H1 (cell line): Measurements from ENCODE around the gene MMADHC. TPM values are rescaled to one million over a fixed set of nuclear protein-coding genes. Genes with fewer than 3 reads are reported as not detected.

Source experiments
- CTCF ChIA-PET: fragments of 300-600 bp; sonication (Branson Sonifier 250); formaldehyde crosslinking; loops from one replicate; lab custom pipeline; 2021; ENCODE audit not compliant: partially characterized antibody; lab: Charles Lee
- POLR2A ChIA-PET: fragments of 300-600 bp; sonication (Branson Sonifier 250); formaldehyde crosslinking; loops from one replicate; lab custom pipeline; 2021; ENCODE audit warnings: inconsistent platforms; ENCODE audit not compliant: partially characterized antibody; lab: Charles Lee
- DNase-seq, 2 experiments: peaks; one replicate each; pipeline versions ENCODE4 v3.0.0 to v3.0.0-alpha.2; 2010 to 2022; ENCODE audit warnings: low spot score in 2 of 2, low read depth in 1 of 2, mixed read lengths in 1 of 2
- FAIRE-seq: peaks from 2 replicates; lab custom pipeline; 2011; peaks lifted over from hg19 to GRCh38; lab: Jason Lieb, UNC
- H2AFZ ChIP-seq: 2 replicates; pipeline ENCODE4 v1.8.1; 2012; ENCODE audit warnings: low read length, inconsistent platforms
- H2AK5ac ChIP-seq: 2 replicates; pipeline ENCODE4 v1.6.1; 2013; ENCODE audit warnings: low read depth, low read length
- H2BK120ac ChIP-seq: replicated peaks from 2 replicates; pipeline ENCODE3; 2013; ENCODE audit warnings: low read depth, low read length, inconsistent platforms
- H2BK12ac ChIP-seq: 2 replicates; pipeline ENCODE4 v1.6.1; 2013; ENCODE audit warnings: low read depth, low read length
- H2BK15ac ChIP-seq: 2 replicates; pipeline ENCODE4 v1.6.1; 2013; ENCODE audit warnings: low read length
- H2BK20ac ChIP-seq: 2 replicates; pipeline ENCODE4 v1.6.1; 2013; ENCODE audit warnings: low read length
- H2BK5ac ChIP-seq: 2 replicates; pipeline ENCODE4 v1.6.1; 2013; ENCODE audit warnings: low read depth, low read length
- H3K14ac ChIP-seq: 2 replicates; pipeline ENCODE4 v1.6.1; 2013; ENCODE audit warnings: inconsistent platforms; ENCODE audit not compliant: insufficient read length
- H3K18ac ChIP-seq: 2 replicates; pipeline ENCODE4 v1.6.1; 2013; ENCODE audit warnings: low read length; ENCODE audit errors: extremely low read depth
- H3K23ac ChIP-seq: 2 replicates; pipeline ENCODE4 v1.6.1; 2013; ENCODE audit warnings: inconsistent platforms; ENCODE audit not compliant: insufficient read length
- H3K23me2 ChIP-seq: 2 replicates; pipeline ENCODE4 v1.6.1; 2013; ENCODE audit warnings: low read depth, low read length
- H3K27ac ChIP-seq: 2 replicates; pipeline ENCODE4 v1.6.1; 2011; ENCODE audit warnings: low read depth, low read length, inconsistent platforms
- H3K27me3 ChIP-seq, 4 experiments: replicated peaks in 1 of 4; 1 replicate in 1 of 4; 2 replicates in 3 of 4; pipeline versions ENCODE4 v1.6.1 to v1.8.1; 2011 to 2013; ENCODE audit warnings: low read length in 3 of 4, mild to moderate bottlenecking in 3 of 4, inconsistent platforms in 2 of 4, mixed read lengths in 2 of 4, moderate library complexity in 1 of 4; ENCODE audit not compliant: control insufficient read depth in 3 of 4, insufficient read depth in 3 of 4; ENCODE audit errors: extremely low read depth in 1 of 4
- H3K36me3 ChIP-seq, 4 experiments: 2 replicates each; pipeline versions ENCODE4 v1.6.1 to v1.8.1; 2011 to 2013; ENCODE audit warnings: mild to moderate bottlenecking in 4 of 4, low read length in 3 of 4, moderate library complexity in 2 of 4, control low read depth in 1 of 4, inconsistent platforms in 1 of 4; ENCODE audit not compliant: insufficient read depth in 4 of 4, control insufficient read depth in 2 of 4
- H3K4ac ChIP-seq: replicated peaks from 2 replicates; pipeline ENCODE3; 2013; ENCODE audit warnings: low read length, low read depth, mixed read lengths, inconsistent platforms; ENCODE audit not compliant: insufficient read length
- H3K4me1 ChIP-seq, 4 experiments: replicated peaks in 1 of 4; 1 replicate in 1 of 4; 2 replicates in 3 of 4; pipeline versions ENCODE4 v1.6.1 to v1.8.1; 2011 to 2013; ENCODE audit warnings: low read length in 3 of 4, inconsistent platforms in 2 of 4, mixed read lengths in 1 of 4; ENCODE audit not compliant: insufficient read depth in 4 of 4, control insufficient read depth in 3 of 4
- H3K4me2 ChIP-seq, 2 experiments: 2 replicates each; pipeline versions ENCODE4 v1.6.1 to v1.8.1; 2011 to 2013; ENCODE audit warnings: low read depth in 2 of 2, low read length in 2 of 2, control low read depth in 1 of 2, inconsistent platforms in 1 of 2, mild to moderate bottlenecking in 1 of 2; ENCODE audit not compliant: insufficient read depth in 1 of 2
- H3K4me3 ChIP-seq, 4 experiments: fragments of 200-600, 300-600 bp in 1 of 4; sonication (generic), shearing (Covaris generic), sonication (Bioruptor Twin) in 1 of 4; 2 replicates each; pipeline versions ENCODE4 v1.5.1 to v1.8.1; 2011 to 2016; ENCODE audit warnings: low read length in 4 of 4, low read depth in 3 of 4, control low read depth in 2 of 4, inconsistent platforms in 2 of 4, mild to moderate bottlenecking in 2 of 4, mixed read lengths in 1 of 4, moderate library complexity in 1 of 4; ENCODE audit not compliant: insufficient read depth in 2 of 4; ENCODE audit errors: extremely low read depth in 1 of 4
- H3K56ac ChIP-seq: replicated peaks from 2 replicates; pipeline ENCODE3; 2013; ENCODE audit warnings: low read depth, mild to moderate bottlenecking, mixed read lengths, low read length, inconsistent platforms; ENCODE audit not compliant: insufficient read length
- H3K79me1 ChIP-seq: 2 replicates; pipeline ENCODE4 v1.6.1; 2013; ENCODE audit warnings: low read depth, low read length, control low read depth
- H3K79me2 ChIP-seq, 2 experiments: 2 replicates each; pipeline versions ENCODE4 v1.6.1 to v1.8.1; 2012 to 2013; ENCODE audit warnings: low read length in 2 of 2, mild to moderate bottlenecking in 2 of 2, inconsistent platforms in 1 of 2; ENCODE audit not compliant: insufficient read depth in 2 of 2, control insufficient read depth in 1 of 2
- H3K9ac ChIP-seq, 4 experiments: replicated peaks in 1 of 4; 1 replicate in 1 of 4; 2 replicates in 3 of 4; pipeline versions ENCODE4 v1.6.1 to v1.8.1; 2011 to 2013; ENCODE audit warnings: low read depth in 3 of 4, low read length in 3 of 4, control low read depth in 2 of 4, mild to moderate bottlenecking in 2 of 4, moderate library complexity in 2 of 4, inconsistent platforms in 1 of 4; ENCODE audit errors: extremely low read depth in 1 of 4
- H3K9me3 ChIP-seq, 2 experiments: 2 replicates each; pipeline versions ENCODE4 v1.6.1 to v1.8.1; 2012 to 2013; ENCODE audit warnings: mild to moderate bottlenecking in 2 of 2, moderate library complexity in 2 of 2, control low read depth in 1 of 2, inconsistent platforms in 1 of 2, low read depth in 1 of 2, low read length in 1 of 2, mixed read lengths in 1 of 2; ENCODE audit not compliant: insufficient read depth in 2 of 2
- H4K20me1 ChIP-seq, 2 experiments: replicated peaks in 1 of 2; 2 replicates each; pipeline versions ENCODE3 to v1.8.1; 2011 to 2013; ENCODE audit warnings: inconsistent platforms in 2 of 2, low read length in 2 of 2, mild to moderate bottlenecking in 1 of 2; ENCODE audit not compliant: insufficient read depth in 2 of 2, control insufficient read depth in 1 of 2
- H4K5ac ChIP-seq: 2 replicates; pipeline ENCODE4 v1.6.1; 2013; ENCODE audit warnings: low read length, low read depth, mixed read lengths, inconsistent platforms; ENCODE audit not compliant: insufficient read length
- H4K8ac ChIP-seq: 2 replicates; pipeline ENCODE4 v1.8.0; 2013; ENCODE audit warnings: mild to moderate bottlenecking, moderate library complexity, low read length, inconsistent platforms; ENCODE audit not compliant: insufficient read depth; ENCODE audit errors: extremely low read depth
- H4K91ac ChIP-seq: replicated peaks from 2 replicates; pipeline ENCODE3; 2013; ENCODE audit warnings: low read length, mixed read lengths, inconsistent platforms; ENCODE audit not compliant: insufficient read length
- BCL11A ChIP-seq, 2 experiments: IDR thresholded peaks; one replicate each; pipeline ENCODE4 v1.6.1; 2011; ENCODE audit warnings: low read depth in 2 of 2, low read length in 2 of 2, mild to moderate bottlenecking in 2 of 2
- EP300 ChIP-seq, 2 experiments: IDR thresholded peaks; 1 replicate in 1 of 2; 2 replicates in 1 of 2; pipeline ENCODE4 v1.6.1; 2011 to 2012; ENCODE audit warnings: low read depth in 2 of 2, low read length in 2 of 2, mild to moderate bottlenecking in 2 of 2, borderline replicate concordance in 1 of 2, inconsistent platforms in 1 of 2, moderate library complexity in 1 of 2
- HDAC2 ChIP-seq, 2 experiments: fragments of 300-600 bp in 1 of 2; sonication (generic) in 1 of 2; IDR thresholded peaks; 2 replicates each; pipeline ENCODE4 v1.6.1; 2011 to 2012; ENCODE audit warnings: low read depth in 2 of 2, low read length in 2 of 2, mild to moderate bottlenecking in 2 of 2, moderate library complexity in 2 of 2, borderline replicate concordance in 1 of 2, inconsistent platforms in 1 of 2
- JUN ChIP-seq: IDR thresholded peaks from 2 replicates; pipeline ENCODE4 v1.6.1; 2011; ENCODE audit warnings: low read depth, mild to moderate bottlenecking, improper control_type of control experiment, low read length
- JUND ChIP-seq: IDR thresholded peaks from 2 replicates; pipeline ENCODE4 v1.6.1; 2011; ENCODE audit warnings: mild to moderate bottlenecking, improper control_type of control experiment, low read length
- KDM5A ChIP-seq: fragments of 200-600 bp; IDR thresholded peaks from 2 replicates; pipeline ENCODE4 v1.7.1; 2012; ENCODE audit warnings: mild to moderate bottlenecking, low read length, inconsistent platforms, mixed read lengths
- NRF1 ChIP-seq: IDR thresholded peaks from 2 replicates; pipeline ENCODE4 v1.6.1; 2011; ENCODE audit warnings: mild to moderate bottlenecking, low read depth, low read length, improper control_type of control experiment
- POLR2A ChIP-seq, 2 experiments: IDR thresholded peaks; 1 replicate in 1 of 2; 2 replicates in 1 of 2; pipeline ENCODE4 v1.6.1; 2011; ENCODE audit warnings: low read depth in 2 of 2, low read length in 2 of 2, mild to moderate bottlenecking in 2 of 2; ENCODE audit errors: control extremely low read depth in 1 of 2
- RFX5 ChIP-seq: IDR thresholded peaks from 2 replicates; pipeline ENCODE4 v1.6.1; 2011; ENCODE audit warnings: low read depth, low read length, improper control_type of control experiment, borderline replicate concordance
- SIRT6 ChIP-seq: IDR thresholded peaks from one replicate; pipeline ENCODE4 v1.7.1; 2012; ENCODE audit warnings: low read length, inconsistent platforms
- SP2 ChIP-seq: IDR thresholded peaks from 2 replicates; pipeline ENCODE4 v1.6.1; 2012; ENCODE audit warnings: mild to moderate bottlenecking, low read length, inconsistent platforms
- SRF ChIP-seq: IDR thresholded peaks from 2 replicates; pipeline ENCODE4 v1.6.1; 2011; ENCODE audit warnings: mild to moderate bottlenecking, low read depth, low read length, moderate library complexity
- YY1 ChIP-seq: IDR thresholded peaks from 2 replicates; pipeline ENCODE4 v1.6.1; 2011; ENCODE audit warnings: low read depth, mild to moderate bottlenecking, low read length
- WGBS, 2 experiments: shearing (Covaris generic) in 1 of 2; methylation state at CpG; one replicate each; pipeline versions ENCODE4 v1.1.6 to v1.1.7; 2013 to 2015; ENCODE audit warnings: low lambda C conversion rate in 2 of 2, mixed read lengths in 2 of 2, inconsistent platforms in 1 of 2, low coverage in 1 of 2, missing lambda C conversion rate in 1 of 2; ENCODE audit not compliant: insufficient replicate concordance in 2 of 2, insufficient coverage in 1 of 2, insufficient read length in 1 of 2; ENCODE audit errors: extremely low coverage in 1 of 2, missing lambda C conversion rate in 1 of 2; 5-methylcytosine and 5-hydroxymethylcytosine counted together
- polyA plus RNA-seq, 7 experiments: library from polyadenylated mRNA; depleted of rRNA in 3 of 7; stranded (reverse) in 5 of 7; unstranded in 2 of 7; fragments of >200 nt in 5 of 7; fragments of 200-250 nt in 2 of 7; gene quantifications; 1 replicate in 5 of 7; 2 replicates in 1 of 7; 4 replicates in 1 of 7; pipeline versions ENCODE4 v1.2.1 to v1.2.3, GENCODE V29; 2011 to 2013; ENCODE audit warnings: missing spikeins in 2 of 7, mixed read lengths in 2 of 7
- total RNA-seq: library from RNA; stranded (reverse); fragmentation: NEBNext Ultra II Directional; extraction: Animal tissue kit (Norgen Biotek cat#: 25700); gene quantifications from 2 replicates; pipeline ENCODE4 v1.2.1, GENCODE V29; 2021
- TF ChIP-seq, protein P1 (sequence below): IDR thresholded peaks from 2 replicates; pipeline ENCODE4 v1.6.1; 2011; ENCODE audit warnings: low read length, improper control_type of control experiment

Gene MMADHC
- total and polyA plus RNA-seq, 2 of the 8 experiments (the other 6 are each of a cell fraction or from before 2014, with no cell fraction given): 61.1 to 130 TPM

DNA sequence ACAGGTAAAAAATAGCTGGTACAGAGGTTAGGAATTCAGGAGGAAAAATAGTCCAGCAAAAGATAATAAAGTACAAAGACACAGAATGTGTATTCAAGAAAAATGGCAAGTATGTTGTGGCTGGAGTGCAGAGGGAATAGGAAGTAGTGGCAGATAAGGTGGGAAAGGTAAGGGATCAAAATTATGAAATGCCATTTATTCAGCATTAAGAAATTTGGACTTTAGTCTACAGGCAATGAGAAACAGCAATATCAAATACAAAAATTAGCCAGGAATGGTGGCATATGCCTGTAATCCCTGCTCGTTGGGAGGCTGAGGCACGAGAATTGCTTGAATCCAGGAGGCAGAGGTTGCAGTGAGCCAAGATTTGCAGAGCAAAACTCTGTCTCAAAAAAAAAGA is 10.3 kb downstream of the MMADHC start:
- no peak overlapping the region for H3K9ac ChIP-seq
- no peak overlapping the region for H4K91ac ChIP-seq
- peaks cover 21 to 92% (median 51%) of the 10 kb centered on the region in 4 experiments for H3K36me3 ChIP-seq
- POLR2A ChIA-PET: interaction anchor here (1.7 kb wide), 1 partner anchor 10 kb away, joined by 9 read pairs; the partner anchor contains the start of gene MMADHC
- no peak overlapping the region for H4K8ac ChIP-seq
- no peaks in the 10 kb centered on the region for H3K9me3 ChIP-seq
- H3K4me2 ChIP-seq: no peak overlapping the region
- H2BK12ac ChIP-seq: no peak overlapping the region
- H3K56ac ChIP-seq: no peak overlapping the region
- H2BK5ac ChIP-seq: no peak overlapping the region
- no peak for DNase-seq
- no peak overlapping the region for H2BK120ac ChIP-seq
- H3K4me3 ChIP-seq: no peak overlapping the region
- 94% methylated on average over 2 of the region's 2 CpGs; no CpG with 5 or more reads in 1 of the 2 experiments for WGBS, 2 experiments
- no peaks in the 10 kb centered on the region for H3K79me1 ChIP-seq
- no peak overlapping the region for H3K23ac ChIP-seq
- no peak overlapping the region for H3K4ac ChIP-seq
- H2AFZ ChIP-seq: no peak overlapping the region
- no peaks in the 10 kb centered on the region for H3K27me3 ChIP-seq
- peaks cover 0 to 2% of the 10 kb centered on the region in 2 experiments; a peak in 1 of 4 replicates for H3K79me2 ChIP-seq
- no peak overlapping the region for H2BK20ac ChIP-seq
- no peak overlapping the region for H2AK5ac ChIP-seq
- no peak overlapping the region for H4K5ac ChIP-seq
- no peak for FAIRE-seq
- no peak overlapping the region for H2BK15ac ChIP-seq
- no peak overlapping the region for H3K14ac ChIP-seq
- no peaks in the 10 kb centered on the region for H3K4me1 ChIP-seq
- no peak overlapping the region for H3K27ac ChIP-seq
- no peak overlapping the region for H3K18ac ChIP-seq
- H3K23me2 ChIP-seq: no peaks in the 10 kb centered on the region
- H4K20me1 ChIP-seq: peaks cover 0 to 1% of the 10 kb centered on the region in 2 experiments
- CTCF ChIA-PET: no interaction called here
- TF ChIP-seq SRF: no peak
- TF ChIP-seq YY1: no peak
- TF ChIP-seq SP2: no peak
- no peak for TF ChIP-seq NRF1
- TF ChIP-seq EP300 (IDR thresholded peaks at IDR 0.05; ENCODE audit: borderline replicate concordance in 1 of 2, low read depth in 2 of 2, low read length in 2 of 2): no peak
- no peak for TF ChIP-seq SIRT6
- no peak for TF ChIP-seq JUN
- TF ChIP-seq BCL11A (IDR thresholded peaks at IDR 0.05; ENCODE audit: low read depth in 2 of 2, low read length in 2 of 2): no peak
- TF ChIP-seq, protein P1, sequence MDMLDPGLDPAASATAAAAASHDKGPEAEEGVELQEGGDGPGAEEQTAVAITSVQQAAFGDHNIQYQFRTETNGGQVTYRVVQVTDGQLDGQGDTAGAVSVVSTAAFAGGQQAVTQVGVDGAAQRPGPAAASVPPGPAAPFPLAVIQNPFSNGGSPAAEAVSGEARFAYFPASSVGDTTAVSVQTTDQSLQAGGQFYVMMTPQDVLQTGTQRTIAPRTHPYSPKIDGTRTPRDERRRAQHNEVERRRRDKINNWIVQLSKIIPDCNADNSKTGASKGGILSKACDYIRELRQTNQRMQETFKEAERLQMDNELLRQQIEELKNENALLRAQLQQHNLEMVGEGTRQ: no peak
- no peak for TF ChIP-seq KDM5A
- no peak for TF ChIP-seq RFX5
- TF ChIP-seq JUND: no peak
- TF ChIP-seq POLR2A (IDR thresholded peaks at IDR 0.05; ENCODE audit: control extremely low read depth in 1 of 2, low read depth in 2 of 2, low read length in 2 of 2): no peak
- TF ChIP-seq HDAC2 (IDR thresholded peaks at IDR 0.05; ENCODE audit: borderline replicate concordance in 1 of 2, low read depth in 2 of 2, low read length in 2 of 2): no peak
